Measurements from ENCODE around the gene GPR157.

GPR157 gene

GRCh38 chr1:9059891-9060744 is 68.8 kb downstream of the GPR157 start:
- DNase-seq: no peak

GRCh38 chr1:9058465-9058864 is 70.4 kb downstream of the GPR157 start:
- no peak for DNase-seq

GRCh38 chr1:9057851-9058250 is 71.1 kb downstream of the GPR157 start:
- no peak for DNase-seq

GRCh38 chr1:9052272-9053049 is 76.4 kb downstream of the GPR157 start:
- no peak for DNase-seq

- DNase-seq: no peak
Measured at GRCh38 chr1:9051379-9051778, 77.5 kb downstream of the GPR157 start.

GRCh38 chr1:9050803-9051202 is 78.1 kb downstream of the GPR157 start:
- DNase-seq: no peak
